ENCODE measurements around the gene PTPRQ.
A peak's percentile ranks its signal among the peaks of the same experiment; 100 is the strongest.

PTPRQ gene

GRCh38 chr12:80702889-80703805 is 259.1 kb downstream of the PTPRQ start:
- no peak overlapping the region for H3K9ac ChIP-seq (ENCODE audit: low read length)
- H3K4me1 ChIP-seq (ENCODE audit: control insufficient read depth, insufficient read depth, low read length), result 0 out of 2 replicates have a peak, but pooled peaks cover 9% of the 10 kb centered on the region
- no peak overlapping the region for H3K4me3 ChIP-seq (ENCODE audit: low read depth, low read length)
- no peaks in the 10 kb centered on the region for H3K36me3 ChIP-seq (ENCODE audit: control insufficient read depth, insufficient read depth, low read length)
- peaks cover 44% of the 10 kb centered on the region for H3K27me3 ChIP-seq (ENCODE audit: control insufficient read depth, insufficient read depth, low read length)
- no peaks in the 10 kb centered on the region for H3K9me3 ChIP-seq (ENCODE audit: control insufficient read depth, insufficient read depth, low read depth, low read length)
- H3K27ac ChIP-seq (ENCODE audit: low read depth, low read length), result no peak overlapping the region

- peaks cover 56% of the 10 kb centered on the region for H3K27me3 ChIP-seq (ENCODE audit: control insufficient read depth, insufficient read depth, low read length)
- no peaks in the 10 kb centered on the region for H3K9me3 ChIP-seq (ENCODE audit: control insufficient read depth, insufficient read depth, low read depth, low read length)
- no peaks in the 10 kb centered on the region for H3K36me3 ChIP-seq (ENCODE audit: control insufficient read depth, insufficient read depth, low read length)
- H3K27ac ChIP-seq (ENCODE audit: low read depth, low read length), result no peak overlapping the region
- no peak overlapping the region for H3K9ac ChIP-seq (ENCODE audit: low read length)
- peaks cover 9% of the 10 kb centered on the region; the same call in 1 of the 2 replicates for H3K4me1 ChIP-seq (ENCODE audit: control insufficient read depth, insufficient read depth, low read length)
- H3K4me3 ChIP-seq (ENCODE audit: low read depth, low read length), result no peak overlapping the region
Observed at GRCh38 chr12:80704420-80704819, 260.4 kb downstream of the PTPRQ start.

- peak within 1 kb of the TSS; percentile 43 for H3K4me3 ChIP-seq (ENCODE audit: low read depth, low read length)
- H3K9me3 ChIP-seq (ENCODE audit: control insufficient read depth, insufficient read depth, low read depth, low read length), result no peaks in the 10 kb centered on the region
- peaks cover 83% of the 10 kb centered on the region for H3K27me3 ChIP-seq (ENCODE audit: control insufficient read depth, insufficient read depth, low read length)
- H3K27ac ChIP-seq (ENCODE audit: low read depth, low read length), result no peak within 1 kb of the TSS
- no peak within 1 kb of the TSS for H3K9ac ChIP-seq (ENCODE audit: low read length)
- peaks cover 23% of the 10 kb centered on the region for H3K4me1 ChIP-seq (ENCODE audit: control insufficient read depth, insufficient read depth, low read length)
- no peaks in the 10 kb centered on the region for H3K36me3 ChIP-seq (ENCODE audit: control insufficient read depth, insufficient read depth, low read length)
Observed at GRCh38 chr12:80707126-80707829, 263.2 kb downstream of the PTPRQ start, which contains the start of gene MYF6. MYF6 (plus strand) TSS chr12:80707634; CDS start chr12:80707720, 86 bp downstream.

- H3K9ac ChIP-seq (ENCODE audit: low read length), result no peak overlapping the region
- H3K4me3 ChIP-seq (ENCODE audit: low read depth, low read length), result peak overlapping the region; percentile 43
- no peaks in the 10 kb centered on the region for H3K9me3 ChIP-seq (ENCODE audit: control insufficient read depth, insufficient read depth, low read depth, low read length)
- peaks cover 24% of the 10 kb centered on the region for H3K4me1 ChIP-seq (ENCODE audit: control insufficient read depth, insufficient read depth, low read length)
- no peaks in the 10 kb centered on the region for H3K36me3 ChIP-seq (ENCODE audit: control insufficient read depth, insufficient read depth, low read length)
- H3K27ac ChIP-seq (ENCODE audit: low read depth, low read length), result no peak overlapping the region
- peaks cover 89% of the 10 kb centered on the region for H3K27me3 ChIP-seq (ENCODE audit: control insufficient read depth, insufficient read depth, low read length)
Observed at GRCh38 chr12:80707830-80708258, 263.8 kb downstream of the PTPRQ start.

GRCh38 chr12:80708259-80708974 is 264.4 kb downstream of the PTPRQ start:
- H3K27me3 ChIP-seq (ENCODE audit: control insufficient read depth, insufficient read depth, low read length), result peaks cover 94% of the 10 kb centered on the region
- H3K4me1 ChIP-seq (ENCODE audit: control insufficient read depth, insufficient read depth, low read length), result peaks cover 22% of the 10 kb centered on the region
- H3K9ac ChIP-seq (ENCODE audit: low read length), result no peak overlapping the region
- no peaks in the 10 kb centered on the region for H3K36me3 ChIP-seq (ENCODE audit: control insufficient read depth, insufficient read depth, low read length)
- peak overlapping the region; percentile 43 for H3K4me3 ChIP-seq (ENCODE audit: low read depth, low read length)
- H3K9me3 ChIP-seq (ENCODE audit: control insufficient read depth, insufficient read depth, low read depth, low read length), result no peaks in the 10 kb centered on the region
- H3K27ac ChIP-seq (ENCODE audit: low read depth, low read length), result no peak overlapping the region

- no peaks in the 10 kb centered on the region for H3K9me3 ChIP-seq (ENCODE audit: control insufficient read depth, insufficient read depth, low read depth, low read length)
- H3K27ac ChIP-seq (ENCODE audit: low read depth, low read length), result no peak overlapping the region
- peak overlapping the region; percentile 43 for H3K4me3 ChIP-seq (ENCODE audit: low read depth, low read length)
- peaks cover 95% of the 10 kb centered on the region for H3K27me3 ChIP-seq (ENCODE audit: control insufficient read depth, insufficient read depth, low read length)
- H3K36me3 ChIP-seq (ENCODE audit: control insufficient read depth, insufficient read depth, low read length), result no peaks in the 10 kb centered on the region
- peaks cover 20% of the 10 kb centered on the region for H3K4me1 ChIP-seq (ENCODE audit: control insufficient read depth, insufficient read depth, low read length)
- H3K9ac ChIP-seq (ENCODE audit: low read length), result no peak overlapping the region
Observed at GRCh38 chr12:80708975-80709328, 264.9 kb downstream of the PTPRQ start.

GRCh38 chr12:80709811-80710726 is 266.0 kb downstream of the PTPRQ start:
- no peak overlapping the region for H3K27ac ChIP-seq (ENCODE audit: low read depth, low read length)
- H3K4me1 ChIP-seq (ENCODE audit: control insufficient read depth, insufficient read depth, low read length), result peaks cover 27% of the 10 kb centered on the region
- H3K9me3 ChIP-seq (ENCODE audit: control insufficient read depth, insufficient read depth, low read depth, low read length), result no peaks in the 10 kb centered on the region
- H3K27me3 ChIP-seq (ENCODE audit: control insufficient read depth, insufficient read depth, low read length), result peaks cover 97% of the 10 kb centered on the region
- no peak overlapping the region for H3K9ac ChIP-seq (ENCODE audit: low read length)
- H3K36me3 ChIP-seq (ENCODE audit: control insufficient read depth, insufficient read depth, low read length), result no peaks in the 10 kb centered on the region
- peak overlapping the region; percentile 41; the same call in 1 of the 2 replicates for H3K4me3 ChIP-seq (ENCODE audit: low read depth, low read length)

- Histone ChIP-seq H3K4me1 (ENCODE audit: control insufficient read depth, insufficient read depth, low read length) (peaks cover 35% of the 10 kb centered on the region), H3K4me3 (ENCODE audit: low read depth, low read length) (no peak overlapping the region), H3K36me3 (ENCODE audit: control insufficient read depth, insufficient read depth, low read length) (no peaks in the 10 kb centered on the region), H3K27ac (ENCODE audit: low read depth, low read length) (no peak overlapping the region), H3K9me3 (ENCODE audit: control insufficient read depth, insufficient read depth, low read depth, low read length) (no peaks in the 10 kb centered on the region), H3K9ac (ENCODE audit: low read length) (no peak overlapping the region), H3K27me3 (ENCODE audit: control insufficient read depth, insufficient read depth, low read length) (peaks cover 97% of the 10 kb centered on the region)
Observed at GRCh38 chr12:80710727-80711449, 266.9 kb downstream of the PTPRQ start.

- peaks cover 97% of the 10 kb centered on the region for H3K27me3 ChIP-seq (ENCODE audit: control insufficient read depth, insufficient read depth, low read length)
- no peaks in the 10 kb centered on the region for H3K9me3 ChIP-seq (ENCODE audit: control insufficient read depth, insufficient read depth, low read depth, low read length)
- no peak overlapping the region for H3K4me3 ChIP-seq (ENCODE audit: low read depth, low read length)
- no peak overlapping the region for H3K9ac ChIP-seq (ENCODE audit: low read length)
- H3K27ac ChIP-seq (ENCODE audit: low read depth, low read length), result no peak overlapping the region
- peaks cover 39% of the 10 kb centered on the region for H3K4me1 ChIP-seq (ENCODE audit: control insufficient read depth, insufficient read depth, low read length)
- no peaks in the 10 kb centered on the region for H3K36me3 ChIP-seq (ENCODE audit: control insufficient read depth, insufficient read depth, low read length)
Observed at GRCh38 chr12:80711866-80712265, 267.8 kb downstream of the PTPRQ start.

Data from HUES6 (cell line).